ENCODE results near the gene PCDHB6. TPM values are rescaled to one million over a fixed set of nuclear protein-coding genes. Genes with fewer than 3 reads are reported as not detected.
"Not testable (repeated sequence)": the region's sequence is repeated elsewhere in the genome, so short reads cannot be mapped to it uniquely, and the experiment has no call there.

Gene PCDHB6
- total RNA-seq, 1 experiment from 2014 or later = 1.9 TPM

GRCh38 chr5:141172381-141173204 lies 22.7 kb downstream of the PCDHB6 start, which contains the start of gene PCDHB7:
Gene PCDHB7, plus strand, starts transcription at chr5:141172644. Its CDS starts 192 bp downstream, at chr5:141172836.
- ATAC-seq = no peak
- in situ Hi-C loops (cut with HindIII; ENCODE audit: low pct_unique_long_range_greater_than_20kb, low sequenced_read_pairs) = no loop called here
- Histone ChIP-seq H3K36me3 (ENCODE audit: control insufficient read depth, insufficient read depth, low read length) (no peaks in the 10 kb centered on the region), H3K4me1 (ENCODE audit: control insufficient read depth, insufficient read depth, low read length) (peaks cover 7% of the 10 kb centered on the region), H3K4me3 (ENCODE audit: low read depth in 2 of 2, low read length in 2 of 2) (0 out of 4 replicates have a peak within 1 kb of the TSS, but pooled peaks of 1 of the 2 experiments have one; percentile 12), H3K27ac (ENCODE audit: low read length) (no peak within 1 kb of the TSS), H3K9me3 (ENCODE audit: control insufficient read depth, insufficient read depth, low read depth, low read length) (no peaks in the 10 kb centered on the region), H3K27me3 (ENCODE audit: control insufficient read depth, insufficient read depth, low read length) (peaks cover 24% of the 10 kb centered on the region)
- intact Hi-C loops (cut with micrococcal nuclease; ENCODE audit: unreplicated experiment) = no loop called here
- no TSS peak for BruUV-seq (replicated peaks)
- ChIA-PET POLR2A (no interaction called here), CTCF (interaction anchor here (1.2 kb wide), 1 partner anchor 78 kb away, joined by 6 read pairs; the partner anchor contains the start of gene PCDHB2)
- TF ChIP-seq TCF7L2 (IDR thresholded peaks at IDR 0.05; ENCODE audit: low read depth, low read length) (no peak), REST (IDR thresholded peaks at IDR 0.05; ENCODE audit: insufficient read depth in 1 of 2, low read depth in 2 of 2, low read length in 1 of 2) (no peak), CTCF (IDR thresholded peaks at IDR 0.05) (peak; percentile 73), POLR2AphosphoS5 (IDR thresholded peaks at IDR 0.05; ENCODE audit: low read depth, low read length) (no peak), SIN3A (IDR thresholded peaks at IDR 0.05; ENCODE audit: borderline replicate concordance, insufficient read depth, low read depth, low read length) (no peak)
- no peak for DNase-seq (ENCODE audit: low read depth, low spot score)

- ATAC-seq; CTCF ChIA-PET; DNase-seq (ENCODE audit: low read depth, low spot score); POLR2A ChIA-PET; BruUV-seq (replicated peaks); H3K9me3 ChIP-seq (ENCODE audit: control insufficient read depth, insufficient read depth, low read depth, low read length); H3K4me1 ChIP-seq (ENCODE audit: control insufficient read depth, insufficient read depth, low read length); H3K36me3 ChIP-seq (ENCODE audit: control insufficient read depth, insufficient read depth, low read length); H3K27ac ChIP-seq (ENCODE audit: low read length); H3K4me3 ChIP-seq (ENCODE audit: low read depth in 2 of 2, low read length in 2 of 2): not testable (repeated sequence)
- in situ Hi-C loops (cut with HindIII; ENCODE audit: low pct_unique_long_range_greater_than_20kb, low sequenced_read_pairs) = loop anchor here (25.0 kb wide), 2 partner anchors 87 to 163 kb away; partner anchors contain the start of genes PCDHB2, PCDHGA1, PCDHGA2 and PCDHGA3
- peaks cover 24% of the 10 kb centered on the region for H3K27me3 ChIP-seq (ENCODE audit: control insufficient read depth, insufficient read depth, low read length)
- intact Hi-C loops (cut with micrococcal nuclease; ENCODE audit: unreplicated experiment) = loop anchor here (5.0 kb wide), 1 partner anchor 82 kb away; the partner anchor contains the start of gene PCDHB2
Observed at GRCh38 chr5:141174291-141175104, 24.6 kb downstream of the PCDHB6 start.

Measured in Panc1 (cell line).